Lung (tissue), 12 donors: ENCODE results near the gene ALDH4A1. TPM values are rescaled to one million over a fixed set of nuclear protein-coding genes. Genes with fewer than 3 reads are reported as not detected.

ENCODE experiments used
- ATAC-seq: fragments of 200-7000 bp; cut with Tn5 transposase; one replicate; pipeline ENCODE4 v1.9.1; 2020; ENCODE audit warnings: moderate number of reproducible peaks; ENCODE audit not compliant: insufficient read depth, low FRiP score
- DNase-seq, 3 donors: peaks; one replicate each; pipeline ENCODE4 v3.0.0-alpha.2; 2013 to 2017
- H3K27ac ChIP-seq, 2 donors: one replicate each; pipeline ENCODE4 v1.5.1; 2013; ENCODE audit warnings: mild to moderate bottlenecking in 2 of 2, moderate library complexity in 2 of 2, control low read depth in 1 of 2, inconsistent platforms in 1 of 2, low read depth in 1 of 2, low read length in 1 of 2
- H3K27me3 ChIP-seq, 3 donors: one replicate each; pipeline ENCODE4 v1.5.1; 2013; ENCODE audit warnings: low read length in 2 of 3; ENCODE audit not compliant: control insufficient read depth in 3 of 3, insufficient read depth in 3 of 3
- H3K36me3 ChIP-seq, 4 donors: one replicate each; pipeline ENCODE4 v1.5.1; 2013; ENCODE audit warnings: low read length in 4 of 4, mild to moderate bottlenecking in 1 of 4, moderate library complexity in 1 of 4; ENCODE audit not compliant: control insufficient read depth in 4 of 4, insufficient read depth in 4 of 4
- H3K4me1 ChIP-seq, 5 donors: one replicate each; pipeline ENCODE4 v1.5.1; 2013; ENCODE audit warnings: low read length in 5 of 5, mild to moderate bottlenecking in 2 of 5, moderate library complexity in 1 of 5; ENCODE audit not compliant: control insufficient read depth in 5 of 5, insufficient read depth in 5 of 5
- H3K4me3 ChIP-seq: one replicate; pipeline ENCODE4 v1.5.1; 2013; ENCODE audit warnings: mild to moderate bottlenecking, control low read depth, moderate library complexity
- H3K9ac ChIP-seq, 2 donors: one replicate each; pipeline ENCODE4 v1.5.1; 2013; ENCODE audit warnings: low read length in 2 of 2, control low read depth in 1 of 2; ENCODE audit not compliant: insufficient read depth in 1 of 2
- H3K9me3 ChIP-seq, 4 donors: one replicate each; pipeline ENCODE4 v1.5.1; 2013; ENCODE audit warnings: low read length in 3 of 4, mild to moderate bottlenecking in 1 of 4, moderate library complexity in 1 of 4; ENCODE audit not compliant: control insufficient read depth in 4 of 4, insufficient read depth in 3 of 4
- WGBS, 2 donors: extraction: QIAGEN DNeasy Blood & Tissue Kit; methylation state at CpG; one replicate each; pipeline ENCODE4 v1.1.7; 2013; 5-methylcytosine and 5-hydroxymethylcytosine counted together
- polyA plus RNA-seq, 2 donors: library from polyadenylated mRNA; stranded (reverse); fragments of 200-250 nt; gene quantifications; one replicate each; pipeline ENCODE4 v1.2.1, GENCODE V29; 2013
- total RNA-seq, 2 donors: library from RNA; depleted of rRNA in 1 of 2; stranded (reverse); fragments of >200 nt in 1 of 2; gene quantifications; one replicate each; pipeline ENCODE4 v1.2.1, GENCODE V29; 2014 to 2021
- TF ChIP-seq, protein P1 (sequence below): IDR thresholded peaks from 2 replicates; pipeline ENCODE4 v1.5.1; 2012; ENCODE audit warnings: mild to moderate bottlenecking; ENCODE audit errors: control extremely low read depth, extremely low read depth
- donor health status: control.
- donor health status: control.
- donor health status: Bipolar disorder and iron deficiency.
- donor health status: healthy.
- donor health status: DM: yes; HTN: yes; CAD: no.

Gene ALDH4A1
- total and polyA plus RNA-seq, 4 donors: 6.4 to 16.3 (median 11.2) TPM

- WGBS, 2 donors: 96 to 97% methylated on average over 23 of the region's 23 CpGs
- Histone ChIP-seq H3K9me3 (no peaks in the 10 kb centered on the region), H3K27me3 (no peaks in the 10 kb centered on the region), H3K27ac (no peak overlapping the region), H3K36me3 (peaks cover 0 to 13% (median 7%) of the 10 kb centered on the region in 4 donors), H3K9ac (no peak overlapping the region), H3K4me3 (no peak overlapping the region), H3K4me1 (no peaks in the 10 kb centered on the region)
- ATAC-seq (no peak), DNase-seq (no peak)
- TF ChIP-seq, protein P1, sequence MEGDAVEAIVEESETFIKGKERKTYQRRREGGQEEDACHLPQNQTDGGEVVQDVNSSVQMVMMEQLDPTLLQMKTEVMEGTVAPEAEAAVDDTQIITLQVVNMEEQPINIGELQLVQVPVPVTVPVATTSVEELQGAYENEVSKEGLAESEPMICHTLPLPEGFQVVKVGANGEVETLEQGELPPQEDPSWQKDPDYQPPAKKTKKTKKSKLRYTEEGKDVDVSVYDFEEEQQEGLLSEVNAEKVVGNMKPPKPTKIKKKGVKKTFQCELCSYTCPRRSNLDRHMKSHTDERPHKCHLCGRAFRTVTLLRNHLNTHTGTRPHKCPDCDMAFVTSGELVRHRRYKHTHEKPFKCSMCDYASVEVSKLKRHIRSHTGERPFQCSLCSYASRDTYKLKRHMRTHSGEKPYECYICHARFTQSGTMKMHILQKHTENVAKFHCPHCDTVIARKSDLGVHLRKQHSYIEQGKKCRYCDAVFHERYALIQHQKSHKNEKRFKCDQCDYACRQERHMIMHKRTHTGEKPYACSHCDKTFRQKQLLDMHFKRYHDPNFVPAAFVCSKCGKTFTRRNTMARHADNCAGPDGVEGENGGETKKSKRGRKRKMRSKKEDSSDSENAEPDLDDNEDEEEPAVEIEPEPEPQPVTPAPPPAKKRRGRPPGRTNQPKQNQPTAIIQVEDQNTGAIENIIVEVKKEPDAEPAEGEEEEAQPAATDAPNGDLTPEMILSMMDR: no peak
Observed at GRCh38 chr1:18883079-18883478, 19.3 kb downstream of the ALDH4A1 start.

- WGBS, 2 donors: 87 to 92% methylated on average over 8 of the region's 8 CpGs
- Histone ChIP-seq H3K27ac (no peak overlapping the region), H3K9ac (no peak overlapping the region)
Observed at GRCh38 chr1:18882486-18882885, 19.9 kb downstream of the ALDH4A1 start.

GRCh38 chr1:18881642-18882431, 20.5 kb downstream of the ALDH4A1 start:
- TF ChIP-seq, protein P1: no peak
- no peak overlapping the region for H3K27ac ChIP-seq
- no peak for ATAC-seq
- H3K27me3 ChIP-seq: no peaks in the 10 kb centered on the region
- 92 to 97% methylated on average over 24 of the region's 24 CpGs for WGBS, 2 donors
- DNase-seq: no peak
- H3K4me3 ChIP-seq: no peak overlapping the region
- H3K9me3 ChIP-seq: no peaks in the 10 kb centered on the region
- H3K9ac ChIP-seq: no peak overlapping the region
- no peaks in the 10 kb centered on the region for H3K4me1 ChIP-seq
- peaks cover 0 to 13% (median 7%) of the 10 kb centered on the region in 4 donors for H3K36me3 ChIP-seq

More at GRCh38 chr1:18882486-18882885, 19.9 kb downstream of the ALDH4A1 start:
- TF ChIP-seq, protein P1: no peak
- Histone ChIP-seq H3K4me1 (no peaks in the 10 kb centered on the region), H3K27me3 (no peaks in the 10 kb centered on the region), H3K36me3 (peaks cover 0 to 13% (median 7%) of the 10 kb centered on the region in 4 donors), H3K4me3 (no peak overlapping the region), H3K9me3 (no peaks in the 10 kb centered on the region)
- DNase-seq: no peak
- no peak for ATAC-seq
